Measurements from ENCODE around the gene POU3F1.
A peak's percentile ranks its signal among the peaks of the same experiment; 100 is the strongest.
"Not testable (repeated sequence)": the region's sequence is repeated elsewhere in the genome, so short reads cannot be mapped to it uniquely, and the experiment has no call there.

POU3F1 gene

DNA sequence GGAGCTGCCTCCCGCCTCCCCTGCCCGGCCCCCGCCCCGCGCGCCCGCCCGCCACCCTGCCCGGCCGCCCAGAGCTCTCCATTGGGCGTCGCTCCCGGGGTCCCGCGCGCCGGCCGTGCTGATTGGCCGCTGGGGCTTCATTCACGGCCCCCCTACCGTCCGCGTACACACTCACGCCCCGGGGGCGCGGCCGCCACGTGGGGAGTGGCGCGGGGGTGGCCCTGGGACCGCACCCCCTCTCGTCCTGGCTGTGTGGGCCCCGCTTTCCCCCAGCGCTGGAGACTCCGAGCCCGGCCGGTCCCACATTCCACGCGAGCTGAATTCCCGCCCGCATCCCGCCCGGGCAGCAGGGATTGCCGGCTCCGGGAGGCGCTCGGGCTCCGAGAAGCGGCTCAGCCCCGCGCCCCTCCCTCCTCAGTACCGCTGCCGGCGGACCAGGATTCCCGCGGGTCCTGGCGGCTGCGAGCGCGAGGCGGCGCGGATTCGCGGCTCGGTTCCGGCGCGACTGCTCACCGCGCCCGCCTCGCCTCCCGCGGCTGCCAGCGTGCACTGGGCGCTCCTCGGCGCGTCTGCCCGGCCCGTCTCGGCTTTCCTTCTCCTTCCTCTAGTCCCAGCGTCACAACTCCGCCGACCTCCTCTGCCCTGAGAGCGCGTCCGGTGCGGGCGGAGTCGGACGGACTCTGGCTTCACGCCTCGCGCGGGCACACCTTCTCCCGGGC is 450 bp upstream of the POU3F1 start:
- peak; percentile 84 for DNase-seq

DNA sequence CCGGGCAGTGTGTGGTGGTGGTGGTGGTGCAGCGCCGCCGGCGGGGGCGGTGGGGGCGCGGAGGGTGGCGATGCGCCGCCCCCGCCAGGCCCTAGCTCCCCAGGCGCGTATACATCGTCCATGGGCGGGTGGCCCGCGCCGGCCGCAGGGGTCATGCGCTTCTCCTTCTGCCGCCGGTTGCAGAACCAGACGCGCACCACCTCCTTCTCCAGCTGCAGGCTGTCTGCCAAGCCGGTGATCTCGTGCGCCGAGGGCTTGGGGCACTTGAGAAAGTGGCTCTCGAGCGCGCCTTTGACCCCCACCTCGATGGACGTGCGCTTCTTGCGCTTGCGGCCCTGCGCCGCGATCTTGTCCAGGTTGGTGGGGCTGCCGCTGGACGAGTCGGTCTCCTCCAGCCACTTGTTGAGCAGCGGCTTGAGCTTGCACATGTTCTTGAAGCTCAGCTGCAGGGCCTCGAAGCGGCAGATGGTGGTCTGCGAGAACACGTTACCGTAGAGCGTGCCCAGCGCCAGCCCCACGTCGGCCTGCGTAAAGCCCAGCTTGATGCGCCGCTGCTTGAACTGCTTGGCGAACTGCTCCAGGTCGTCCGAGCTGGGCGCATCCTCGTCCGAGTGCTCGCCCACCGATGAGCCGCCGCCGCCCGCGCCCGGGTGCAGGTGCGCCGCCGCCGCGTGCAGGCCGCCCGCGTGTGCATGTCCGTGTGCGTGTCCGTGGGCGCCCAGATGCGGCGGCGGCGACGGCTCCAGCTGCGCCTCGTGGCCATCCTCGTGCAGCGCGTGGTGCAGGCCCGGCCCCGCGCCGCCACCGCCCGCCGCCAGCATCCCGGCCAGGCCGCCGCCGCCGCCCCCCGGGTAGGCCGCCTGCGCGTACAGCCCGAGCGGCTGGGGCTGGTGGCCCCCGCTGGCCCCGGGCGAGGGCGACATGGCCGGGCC is 926 bp downstream of the POU3F1 start:
- no peak for DNase-seq

DNA sequence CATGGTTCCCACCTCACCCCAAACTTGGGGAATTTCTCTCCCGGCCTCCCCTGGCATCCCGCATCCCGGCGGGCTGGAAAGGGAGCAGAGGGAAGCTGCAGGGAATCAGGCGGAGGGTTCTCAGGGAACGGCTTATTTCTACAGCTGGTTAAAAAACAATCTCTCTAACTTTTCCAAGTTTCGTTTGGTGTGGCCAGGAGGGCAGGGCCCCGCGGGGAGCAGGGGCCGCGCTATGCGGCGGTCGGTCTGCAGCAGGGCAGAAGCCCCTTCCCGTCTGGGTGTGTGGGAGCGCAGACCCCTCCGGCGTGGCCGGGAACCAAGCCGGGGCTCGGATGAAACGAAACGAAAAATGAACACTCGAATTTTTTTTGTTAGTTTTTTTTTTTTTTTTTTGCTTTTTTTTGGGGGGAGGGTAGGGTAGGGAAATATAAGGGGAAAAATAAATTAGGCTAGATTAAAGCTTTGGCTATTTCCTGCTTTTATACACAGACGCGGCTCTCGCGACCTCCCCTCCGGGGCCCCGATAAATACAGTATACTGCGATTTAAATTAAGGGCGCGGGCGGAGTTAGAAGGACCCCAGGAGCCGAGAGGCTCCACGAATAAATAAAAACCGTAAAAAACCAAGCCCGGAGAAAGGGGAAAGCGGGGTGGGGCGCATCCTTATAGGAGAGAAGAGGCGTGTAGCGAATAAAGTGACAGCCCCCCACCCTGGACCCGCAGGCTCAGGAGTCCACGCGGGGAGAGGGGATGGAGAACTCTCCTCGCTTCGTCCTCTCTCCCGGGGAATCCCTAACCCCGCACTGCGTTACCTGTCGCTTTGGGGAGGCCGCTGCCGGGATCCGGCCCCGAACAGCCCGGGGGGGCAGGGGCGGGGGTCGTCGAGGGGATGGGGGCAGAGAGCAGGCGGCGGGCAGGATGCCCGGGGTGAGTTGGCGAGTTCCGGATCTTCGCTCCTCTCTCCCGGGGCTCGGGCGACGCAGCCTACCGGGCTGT is 2.1 kb downstream of the POU3F1 start:
- DNase-seq: no peak

DNA sequence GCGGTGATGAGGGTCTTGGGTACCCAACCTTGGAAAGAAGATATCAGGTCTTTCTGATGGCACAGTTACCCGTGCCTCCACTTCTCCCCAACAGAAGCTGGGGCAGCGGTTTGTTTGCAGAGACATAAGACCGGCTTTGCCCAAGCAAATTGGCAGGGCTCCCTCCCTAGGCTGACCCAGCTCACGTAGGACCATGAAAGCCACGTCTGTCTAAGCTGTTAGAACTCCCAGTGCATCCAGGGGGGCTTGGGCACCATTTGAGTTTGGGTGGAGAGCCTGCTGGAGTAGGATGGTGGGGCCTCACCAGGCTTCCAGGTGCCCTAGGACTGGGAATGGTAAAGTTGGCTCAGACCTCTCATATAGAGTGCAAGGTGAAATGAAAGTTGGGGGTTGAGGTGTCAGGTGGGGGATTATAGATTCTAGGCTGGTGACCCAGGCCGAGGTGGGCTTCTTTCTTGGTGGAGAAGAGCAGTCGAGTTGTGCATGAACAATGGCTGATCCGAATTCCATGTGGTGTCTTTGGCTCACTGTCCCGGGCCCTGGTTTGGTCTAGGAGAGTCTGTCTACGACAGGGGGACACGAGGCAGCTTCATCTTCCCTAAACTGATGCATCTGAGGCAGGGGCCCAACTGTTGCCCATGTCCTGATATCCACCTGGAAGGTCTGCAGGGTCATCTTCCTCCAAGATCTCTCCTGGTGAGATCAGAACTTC is 3.4 kb downstream of the POU3F1 start:
- no peak for DNase-seq

DNA sequence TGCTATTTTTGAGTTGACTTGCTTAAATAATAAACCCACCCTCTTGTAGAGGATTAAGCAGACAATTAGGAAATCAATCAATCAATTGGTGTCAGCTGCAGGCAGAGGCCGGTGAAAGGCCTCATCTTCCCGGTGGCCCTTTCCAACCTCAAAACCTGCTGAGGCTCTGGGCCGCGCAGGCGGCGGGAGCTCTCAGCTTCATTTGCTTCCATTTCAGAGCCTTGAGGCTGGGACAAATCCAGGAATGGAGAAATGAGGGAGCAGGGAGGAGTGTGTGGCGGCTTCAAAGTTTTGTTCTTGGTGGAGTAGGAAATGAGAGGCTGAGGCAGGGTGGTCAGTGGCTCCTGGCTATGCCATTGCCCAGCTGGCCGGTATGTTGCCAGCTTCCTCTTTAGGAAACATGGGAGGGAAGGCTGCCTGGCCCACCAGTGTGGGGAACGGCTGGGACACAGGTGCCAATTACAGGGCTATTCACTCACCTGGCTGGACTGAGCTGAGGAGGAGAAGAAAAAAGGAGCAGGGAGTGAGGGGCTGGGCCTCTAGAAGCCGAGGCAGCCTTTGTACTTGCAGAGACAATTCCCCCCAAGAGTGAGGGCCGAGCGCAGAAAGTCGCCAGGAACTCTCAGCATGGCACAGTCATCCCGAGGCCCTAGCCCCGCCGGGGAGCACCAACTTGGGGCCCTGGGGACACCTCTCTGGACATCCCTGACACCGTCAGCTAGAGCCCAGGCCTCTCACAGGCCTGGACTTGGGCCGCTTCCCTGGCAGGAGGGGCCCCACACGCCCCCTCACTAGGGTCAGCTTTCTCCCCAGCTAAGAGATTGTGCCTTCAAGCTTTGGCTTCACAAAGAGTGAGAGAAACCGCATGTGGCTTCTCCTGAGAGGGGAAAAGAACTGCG is 4.4 kb downstream of the POU3F1 start:
- no peak for DNase-seq

DNA sequence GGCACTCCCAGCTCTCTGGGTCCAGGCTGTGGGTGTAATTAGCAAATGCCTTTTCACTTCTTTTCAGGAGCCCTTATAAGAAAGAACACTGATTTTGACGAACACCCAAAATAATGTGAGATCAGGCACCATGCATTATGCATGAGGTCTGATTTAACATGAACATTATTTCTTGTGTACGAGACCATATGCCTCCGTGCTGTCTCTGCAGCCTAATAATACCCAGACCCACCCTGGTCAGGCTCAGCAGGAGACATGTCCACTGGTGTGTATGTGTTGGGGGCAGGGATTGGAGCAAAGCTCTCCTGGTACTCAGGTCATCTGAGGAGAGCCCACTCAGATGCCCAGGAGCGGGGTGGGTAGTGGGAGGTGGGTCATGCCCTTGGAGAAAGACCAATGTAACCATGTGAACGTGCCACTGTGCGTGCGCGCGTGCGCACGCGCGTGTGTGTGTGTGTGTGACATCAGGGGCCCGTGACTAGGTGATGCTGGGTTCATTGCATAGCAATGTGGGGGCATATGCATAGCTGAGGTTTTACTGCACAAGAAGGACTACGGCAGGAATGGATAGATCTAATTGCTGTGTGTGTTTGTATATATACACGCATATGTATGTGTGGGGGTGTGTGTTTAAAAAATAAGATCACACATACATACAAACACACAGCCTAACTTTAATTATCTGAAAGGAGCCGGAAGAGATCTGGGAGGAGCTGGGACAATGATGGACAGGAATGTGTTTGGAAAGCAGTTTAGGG is 7.1 kb downstream of the POU3F1 start:
- DNase-seq: no peak

DNA sequence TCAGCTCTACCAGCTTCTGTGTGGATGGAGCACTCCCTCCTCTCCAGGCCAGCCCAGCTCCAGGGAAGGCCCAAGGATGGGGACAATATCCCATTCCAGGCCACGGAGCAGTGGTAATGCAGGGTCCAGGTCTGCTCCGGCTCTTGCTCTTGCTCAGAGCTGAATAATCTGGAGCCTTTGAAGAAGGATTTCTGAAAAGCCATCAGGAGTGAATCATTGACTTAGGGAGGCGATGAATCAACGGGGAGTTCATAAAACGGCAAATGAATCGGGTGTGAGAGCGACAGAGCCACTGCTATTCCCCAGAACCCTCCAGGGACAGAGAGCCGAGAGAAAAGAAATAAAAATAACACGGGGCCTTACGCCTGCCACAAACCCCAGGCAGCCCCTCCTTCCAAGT is 7.7 kb downstream of the POU3F1 start:
- DNase-seq: no peak

DNA sequence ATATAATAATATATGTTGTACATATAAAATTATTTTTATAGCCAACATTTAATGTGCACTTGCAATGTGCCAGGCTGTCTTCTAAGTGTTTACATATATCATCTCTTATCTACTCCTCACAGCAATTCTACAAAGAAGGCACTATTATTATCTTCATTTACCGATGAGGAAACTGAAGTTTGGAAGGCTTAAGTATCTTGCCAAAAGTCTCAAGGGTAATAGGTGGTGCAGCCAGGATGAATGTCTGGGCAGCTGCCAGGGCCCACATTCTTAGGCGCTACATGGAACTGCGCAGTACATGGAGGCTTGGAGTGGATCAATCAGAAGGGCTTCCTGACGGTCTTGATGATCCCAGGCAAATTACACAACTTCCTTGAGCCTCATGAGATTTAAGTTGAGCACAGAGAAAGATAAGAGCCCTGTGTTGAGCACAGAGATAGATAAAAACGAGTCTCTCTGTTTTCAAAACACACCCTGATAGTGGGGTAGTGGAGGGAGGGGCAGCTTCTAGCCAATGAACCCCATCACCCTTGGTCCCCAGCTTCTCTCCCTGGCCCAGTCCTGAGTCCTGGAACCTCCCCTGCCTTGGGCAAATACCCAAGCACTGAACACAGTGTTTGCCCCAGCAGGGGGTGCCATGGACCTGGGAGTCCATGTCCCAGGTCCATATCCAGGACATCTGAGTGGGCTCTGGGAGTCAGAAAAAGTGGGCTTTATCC is 9.2 kb downstream of the POU3F1 start:
- no peak for DNase-seq

DNA sequence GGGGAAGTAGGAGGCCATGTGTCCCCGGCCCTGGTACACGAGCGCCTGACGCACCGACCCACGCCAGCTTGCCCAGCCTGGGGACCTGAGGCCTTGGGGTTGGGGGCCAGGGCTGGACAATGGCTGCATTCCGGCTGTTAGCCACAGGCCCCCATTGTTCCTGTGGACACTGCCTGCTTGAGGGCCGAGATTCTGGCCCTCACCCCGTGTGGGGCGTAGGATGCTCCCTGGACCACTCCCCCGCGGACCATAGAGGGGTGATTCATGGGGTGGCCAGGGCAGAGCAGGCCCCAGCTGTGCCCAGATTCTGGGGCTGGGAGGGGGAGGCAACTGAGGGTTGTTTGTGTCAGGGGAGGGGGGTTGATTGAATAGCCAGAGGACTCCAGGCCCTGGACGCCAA is 11.7 kb downstream of the POU3F1 start:
- no peak for DNase-seq

DNA sequence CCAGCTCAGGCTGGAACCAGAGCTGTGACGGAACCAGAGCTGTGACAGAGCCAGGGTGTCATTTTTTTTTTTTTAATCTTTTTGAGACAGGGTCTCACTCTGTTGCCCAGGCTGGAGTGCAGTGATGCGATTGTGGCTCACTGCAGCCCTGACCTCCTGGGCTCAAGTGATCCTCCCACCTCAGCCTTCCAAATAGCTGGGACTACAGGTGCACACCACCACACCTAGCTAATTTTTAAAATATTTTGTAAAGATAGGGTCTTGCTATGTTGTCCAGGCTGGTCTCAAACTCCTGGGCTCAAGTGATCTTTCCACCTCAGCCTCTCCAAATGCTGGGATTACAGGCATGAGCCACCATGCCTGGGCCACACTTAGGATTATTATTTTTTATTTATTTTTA is 13.6 kb downstream of the POU3F1 start:
- not testable (repeated sequence) for DNase-seq

DNA sequence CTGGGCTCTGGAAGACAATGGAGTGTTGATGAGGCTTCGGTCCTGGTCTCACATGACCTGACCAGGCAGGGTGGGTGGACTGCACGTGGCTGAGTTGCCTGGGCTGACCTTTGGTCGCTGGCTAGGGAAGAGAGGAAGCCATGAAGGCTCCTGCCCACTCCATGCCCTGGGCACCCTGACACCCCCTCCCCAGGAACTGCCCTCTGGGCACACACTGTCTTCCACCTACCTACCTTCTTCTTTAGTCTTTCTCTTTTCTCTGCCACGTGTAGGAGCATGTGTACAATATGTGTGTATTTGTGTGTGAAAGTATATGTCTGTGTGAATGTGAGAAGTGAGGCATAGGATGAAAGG is 15.1 kb downstream of the POU3F1 start:
- no peak for DNase-seq

DNA sequence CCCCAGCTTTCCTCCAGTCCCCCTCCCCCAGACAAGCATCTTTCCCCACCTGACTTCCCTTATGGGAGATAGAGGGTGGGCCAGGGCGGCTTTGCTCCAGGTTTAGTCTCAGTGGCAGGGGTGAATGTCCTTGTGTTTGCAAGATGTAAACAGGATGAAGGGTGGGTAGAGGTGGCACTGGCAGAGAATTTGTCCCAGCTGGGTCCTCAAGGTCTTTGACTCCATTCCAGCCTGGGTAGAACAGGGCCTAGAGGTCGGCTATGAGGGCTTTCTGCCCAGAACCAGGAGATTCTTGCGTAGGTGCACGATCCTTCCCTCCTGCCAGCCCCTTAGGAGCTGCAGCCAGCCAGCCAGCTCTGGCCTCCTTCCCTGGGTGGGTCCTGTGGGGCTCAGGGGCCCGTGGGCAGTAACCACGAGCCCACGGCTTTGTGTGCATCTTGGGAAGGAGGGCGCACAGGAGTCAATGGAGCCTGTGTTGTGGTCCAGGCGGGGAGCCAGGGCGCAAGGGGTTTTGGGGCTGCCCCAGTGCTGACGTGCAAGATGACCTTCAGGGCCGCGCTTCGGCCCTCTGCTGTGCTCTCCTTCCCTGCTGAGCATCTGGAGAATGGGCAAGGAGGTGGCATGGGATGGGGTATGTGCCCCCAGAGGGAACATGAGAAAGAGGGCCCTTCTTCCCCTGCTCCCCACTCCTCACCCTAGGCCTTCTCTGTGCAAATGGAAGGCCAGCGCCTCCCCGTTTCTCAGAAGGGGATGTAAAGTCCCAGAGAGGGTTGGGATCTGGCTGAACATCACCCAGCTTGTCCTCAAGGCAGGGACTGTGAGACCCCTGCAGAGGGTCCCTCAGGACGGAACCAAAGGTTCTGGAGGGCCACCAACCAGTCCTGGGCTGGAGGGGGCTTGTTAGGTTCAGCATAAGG is 15.7 kb downstream of the POU3F1 start:
- DNase-seq: no peak

DNA sequence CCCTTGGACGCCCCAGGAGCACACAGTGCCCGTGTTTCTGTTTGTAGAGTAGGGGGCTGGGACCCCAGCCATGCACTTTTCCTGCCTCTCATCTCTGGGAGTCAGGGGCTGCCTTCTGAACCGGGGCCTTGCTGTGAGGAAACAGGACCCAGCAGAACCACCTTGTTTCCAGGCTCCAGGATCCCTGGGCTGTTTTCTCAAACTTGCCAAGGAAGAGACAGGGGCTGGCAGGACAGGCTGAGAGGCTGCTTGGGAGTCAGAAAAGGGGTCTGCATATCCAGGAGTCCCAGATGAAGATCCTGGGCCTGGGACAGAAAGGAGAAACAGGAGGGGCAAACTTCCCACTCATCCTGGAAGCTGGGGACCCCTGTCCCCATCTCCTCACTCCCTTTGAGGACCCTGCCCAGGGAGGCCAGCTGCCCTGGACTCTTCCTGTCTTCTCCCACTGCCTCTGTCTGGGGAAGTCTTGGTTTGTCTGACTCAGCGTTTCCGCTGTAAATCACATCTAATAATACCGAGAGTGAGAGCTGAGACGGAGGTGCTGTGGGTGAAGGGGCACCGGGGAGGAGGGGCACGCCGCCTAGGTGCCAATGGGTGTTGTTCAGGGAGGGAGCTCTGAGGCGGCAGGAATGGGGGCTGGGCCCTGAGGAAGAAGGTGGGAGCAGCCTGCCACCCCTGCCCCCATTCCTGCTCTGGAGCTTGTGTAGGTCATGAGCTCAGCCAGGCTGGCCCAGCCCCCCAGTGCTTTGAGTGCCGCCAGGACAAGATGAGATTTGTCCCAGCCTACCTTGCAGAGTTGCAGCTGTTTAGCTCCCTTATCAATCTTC is 16.7 kb downstream of the POU3F1 start:
- DNase-seq: peak; percentile 61

DNA sequence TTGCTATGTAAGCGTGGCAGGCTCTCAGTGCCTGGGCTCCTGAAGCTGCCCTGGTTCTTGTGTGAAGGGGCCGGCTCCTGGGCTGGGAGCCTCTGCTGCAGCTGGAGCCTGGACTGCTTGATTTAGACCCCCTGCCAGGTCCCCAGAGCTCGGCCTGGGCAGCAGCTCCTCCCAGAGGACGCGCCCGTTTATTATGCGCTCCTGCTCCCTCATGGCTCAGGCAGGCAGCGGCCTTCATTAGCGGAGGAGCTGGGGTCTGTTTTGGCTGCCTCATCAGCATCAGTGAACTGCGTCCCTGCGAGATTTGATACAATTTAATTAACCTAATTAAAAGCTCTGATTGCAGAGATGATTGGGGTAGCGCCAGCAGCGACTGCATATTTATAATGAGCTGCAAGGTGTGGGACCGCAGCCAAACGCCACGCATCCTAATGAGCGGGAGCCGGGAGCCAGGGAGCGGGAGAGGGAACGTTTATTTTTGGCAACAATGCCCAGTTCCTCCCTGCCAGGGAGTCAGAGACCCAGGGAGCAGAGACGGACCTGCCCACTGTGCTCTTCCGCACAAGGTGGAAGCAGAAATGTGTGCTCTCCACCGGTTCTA is 17.4 kb downstream of the POU3F1 start:
- no peak for DNase-seq

DNA sequence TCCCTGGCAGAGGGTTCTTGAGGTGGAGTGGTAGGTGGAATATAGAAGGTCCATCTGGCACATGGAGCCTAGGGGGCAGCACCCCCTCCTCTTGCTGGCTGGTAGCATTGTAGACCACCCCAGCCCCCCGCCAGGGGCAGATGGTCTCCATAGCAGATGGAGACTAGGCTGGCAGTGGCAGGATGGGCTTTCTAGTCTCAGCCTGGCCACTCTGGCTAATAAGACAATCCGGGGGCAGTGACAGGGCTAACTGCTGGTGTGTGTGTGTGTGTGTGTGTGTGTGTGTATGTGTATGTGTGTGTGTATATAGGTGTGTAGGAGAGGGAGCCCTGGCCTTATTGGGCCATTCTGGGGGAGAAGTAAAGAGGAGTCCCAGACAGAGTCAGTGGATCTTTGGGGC is 17.9 kb downstream of the POU3F1 start:
- no peak for DNase-seq

DNA sequence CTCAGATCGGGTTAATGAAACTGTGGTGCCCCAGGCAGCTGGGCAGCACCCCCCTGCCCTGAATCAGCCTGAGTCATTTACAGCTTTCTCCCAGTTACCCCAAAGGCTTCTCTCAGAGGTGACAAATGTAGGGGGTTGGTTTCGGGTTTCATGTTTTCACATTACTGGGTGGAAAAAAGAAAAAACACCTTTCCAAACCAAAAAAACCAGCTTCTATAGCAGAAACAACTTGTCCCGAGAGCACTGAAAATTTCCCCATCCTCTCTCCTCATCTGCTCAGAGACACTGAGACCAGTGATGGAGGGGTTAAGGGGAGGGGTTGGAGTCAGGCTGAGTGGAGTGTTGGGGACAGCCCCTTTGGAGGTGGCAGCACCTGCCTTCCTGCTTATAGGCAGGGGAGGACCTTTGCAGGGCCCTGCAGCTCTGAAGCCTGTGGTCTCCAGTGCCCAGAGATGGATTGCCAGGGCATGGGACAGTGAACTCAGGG is 18.4 kb downstream of the POU3F1 start:
- DNase-seq: peak; percentile 12

Measured in CD4-positive, alpha-beta T cell treated with Interleukin-17A for 1 hour (primary cell).